Omental fat pad (tissue), 4 donors: ENCODE results near the gene UBE2A. TPM values are rescaled to one million over a fixed set of nuclear protein-coding genes. Genes with fewer than 3 reads are reported as not detected.

Source experiments
- ATAC-seq: fragments of 150-250 bp; one replicate; pipeline ENCODE4 v1.9.1; 2016; ENCODE audit warnings: mild to moderate bottlenecking, moderate library complexity; ENCODE audit not compliant: low FRiP score
- DNase-seq: peaks from one replicate; pipeline ENCODE4 v3.0.0-alpha.2; 2019; ENCODE audit warnings: low spot score
- CTCF ChIP-seq, 3 donors: fragments of 450-650 bp; IDR thresholded peaks; one replicate each; pipeline ENCODE4 v1.5.1; 2016 to 2017; ENCODE audit warnings: antibody characterized with exemption in 3 of 3, mild to moderate bottlenecking in 3 of 3, moderate library complexity in 2 of 3
- total RNA-seq, 4 donors: library from RNA; depleted of rRNA; stranded (reverse); fragments of >200 nt; gene quantifications; one replicate each; pipeline ENCODE4 v1.1.0, GENCODE V29; 2016

The UBE2A gene
- total RNA-seq, 4 donors from 2014 or later: 30.3 to 44.0 (median 35.2) TPM

DNA sequence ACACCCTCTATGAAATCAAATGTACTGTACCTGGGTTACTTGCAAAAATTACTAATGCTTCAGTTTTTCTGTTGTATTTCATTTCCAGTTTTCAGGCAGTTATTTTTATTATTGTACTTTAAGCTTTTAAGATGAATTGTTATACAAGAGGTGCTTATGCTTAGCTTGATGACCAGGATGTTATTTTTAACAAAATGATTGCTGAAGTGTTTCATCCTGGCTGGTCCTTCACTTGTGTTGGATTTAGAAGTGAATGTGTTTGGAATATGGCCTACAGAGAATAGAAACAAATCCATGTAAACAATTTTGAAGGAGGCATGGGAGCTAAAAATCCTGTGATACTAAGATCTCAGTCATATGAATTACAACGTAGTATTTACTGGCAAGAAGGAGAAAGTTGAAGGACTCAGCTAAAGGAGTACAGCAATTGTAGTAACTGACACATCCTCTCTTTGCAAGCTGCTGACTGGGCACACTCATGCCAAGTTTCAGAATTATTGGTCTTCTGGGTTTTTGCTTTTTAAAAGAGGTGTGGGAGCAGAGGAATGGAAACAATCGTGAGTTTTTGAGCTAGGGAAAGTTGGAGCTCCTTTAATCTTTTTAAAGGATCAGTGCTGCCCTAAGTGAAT, 9.2 kb downstream of the UBE2A start:
- no peak for ATAC-seq
- no peak for TF ChIP-seq CTCF (IDR thresholded peaks at IDR 0.05)
- DNase-seq: no peak

DNA sequence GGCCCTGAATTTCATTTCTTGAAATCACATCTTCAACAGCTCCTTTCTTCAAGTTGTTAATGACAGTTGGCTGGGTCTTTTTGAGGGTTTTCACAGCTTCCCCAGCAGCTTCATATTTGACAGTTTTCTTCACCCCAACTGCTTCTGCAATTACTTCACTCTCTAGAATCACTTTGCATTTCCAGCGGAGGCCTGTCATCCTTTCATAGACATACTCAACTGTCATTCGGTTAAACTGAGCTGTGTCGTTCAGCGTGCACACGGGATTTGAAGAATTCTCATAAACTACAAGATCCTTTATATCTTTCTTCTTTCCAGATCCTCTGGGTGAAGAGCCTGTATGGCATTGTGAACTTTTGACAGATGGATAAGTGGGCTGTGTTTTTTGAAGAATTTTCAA, 15.4 kb downstream of the UBE2A start:
- no peak for DNase-seq
- ATAC-seq: no peak
- TF ChIP-seq CTCF (IDR thresholded peaks at IDR 0.05): no peak

DNA sequence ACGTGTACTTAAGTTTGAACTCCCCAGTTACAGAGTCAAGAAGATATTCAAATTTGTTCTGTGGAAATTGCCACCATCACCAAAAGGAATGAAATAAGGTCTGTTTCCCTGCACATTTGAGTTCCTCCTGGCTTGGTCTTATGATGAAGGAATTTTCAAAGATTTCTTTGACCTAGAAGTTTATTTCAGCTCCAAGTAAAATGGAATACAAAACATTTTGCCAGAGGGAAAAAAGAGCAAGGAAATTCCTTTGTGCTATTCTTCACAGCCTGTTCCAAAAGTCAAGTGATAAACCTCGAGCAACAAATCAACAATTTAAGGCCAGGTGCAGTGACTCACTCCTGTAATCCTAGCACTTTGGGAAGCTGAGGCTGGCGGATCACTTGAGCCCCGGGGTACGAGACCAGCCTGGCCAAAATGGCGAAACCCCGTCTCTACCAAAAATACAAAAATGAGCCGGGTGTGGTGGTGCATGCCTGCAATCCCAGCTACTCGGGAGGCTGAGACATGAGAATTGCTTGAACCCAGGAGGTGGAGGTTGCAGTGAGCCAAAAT, 28.4 kb downstream of the UBE2A start:
- DNase-seq: no peak
- no peak for ATAC-seq
- no peak for TF ChIP-seq CTCF (IDR thresholded peaks at IDR 0.05)

GRCh38 chrX:119604766-119605463, 30.6 kb downstream of the UBE2A start:
- DNase-seq (no peak), ATAC-seq (no peak)
- TF ChIP-seq CTCF (IDR thresholded peaks at IDR 0.05): no peak

- DNase-seq: no peak
- ATAC-seq: peak; percentile 62
- no peak for TF ChIP-seq CTCF (IDR thresholded peaks at IDR 0.05)
These were observed 31.3 kb downstream of the UBE2A start for GRCh38 chrX:119605464-119606279.

DNA sequence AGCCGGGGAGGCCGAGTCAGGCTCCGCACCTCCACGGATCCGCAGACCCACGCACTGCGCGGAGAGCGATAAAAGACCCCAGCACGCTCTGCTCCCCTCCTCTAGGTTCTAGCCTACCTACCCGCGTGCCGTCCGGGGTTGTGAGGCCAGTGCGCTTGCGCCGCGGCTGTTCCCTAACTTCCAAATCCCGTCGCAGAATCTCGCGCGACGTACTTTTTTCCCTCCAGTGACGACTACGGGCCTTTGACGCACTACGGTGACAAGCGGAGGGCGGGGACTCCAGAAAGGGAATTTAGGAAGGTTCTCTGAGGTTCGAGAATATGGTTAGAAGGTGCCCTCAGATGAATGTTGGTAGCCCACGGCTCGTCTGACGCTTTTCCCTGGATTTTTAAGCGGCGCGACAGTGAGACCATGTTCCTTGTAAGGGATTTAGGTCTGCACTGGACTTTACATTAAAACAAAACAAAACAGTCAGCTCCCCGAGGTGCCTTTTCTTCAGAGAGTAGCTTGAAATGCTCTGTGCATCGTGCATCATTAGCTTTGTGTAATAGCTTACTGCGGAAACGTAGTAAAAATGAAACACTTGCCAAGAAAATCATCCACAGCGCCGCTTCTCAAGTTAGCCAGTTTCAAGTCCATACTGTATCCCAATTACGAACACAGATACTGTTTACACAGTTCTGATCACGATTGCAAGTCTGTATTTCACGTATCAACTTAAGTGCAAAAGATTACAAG, 32.1 kb downstream of the UBE2A start, which contains the start of gene NKRF:
NKRF (minus strand) TSS at position 145 of the 738 bp plus-strand sequence.
- DNase-seq: peak; percentile 84
- TF ChIP-seq CTCF (IDR thresholded peaks at IDR 0.05): no peak
- peak; percentile 74 for ATAC-seq
